AG04450 (cell line): Measurements from ENCODE around the gene SLC36A4. TPM values are rescaled to one million over a fixed set of nuclear protein-coding genes. Genes with fewer than 3 reads are reported as not detected.
"Not testable (repeated sequence)": the region's sequence is repeated elsewhere in the genome, so short reads cannot be mapped to it uniquely, and the experiment has no call there.

Experiments
- CTCF ChIA-PET: fragments of 300-600, 350-600 bp; formaldehyde crosslinking; extraction: SDS; loops from one replicate; lab custom pipeline; 2022; ENCODE audit warnings: antibody characterized with exemption, inconsistent platforms; lab: Charles Lee
- POLR2A ChIA-PET: fragments of 350-600 bp; formaldehyde crosslinking; extraction: SDS; loops from one replicate; lab custom pipeline; 2021; ENCODE audit warnings: antibody characterized with exemption, inconsistent platforms; lab: Yijun Ruan, JAX
- DNase-seq: peaks from one replicate; pipeline ENCODE4 v3.0.0-alpha.2; 2011; ENCODE audit warnings: low read depth, low spot score
- H3K27ac ChIP-seq: one replicate; pipeline ENCODE4 v1.5.1; 2012; ENCODE audit warnings: low read depth, low read length, control low read depth
- H3K27me3 ChIP-seq: one replicate; pipeline ENCODE4 v1.6.0; 2012; ENCODE audit warnings: low read length; ENCODE audit not compliant: control insufficient read depth, insufficient read depth
- H3K4me3 ChIP-seq: 2 replicates; pipeline ENCODE4 v1.5.1; 2011; ENCODE audit warnings: mild to moderate bottlenecking, low read depth, low read length, control low read depth
- H3K9me3 ChIP-seq: 2 replicates; pipeline ENCODE4 v1.5.1; 2012; ENCODE audit warnings: low read length; ENCODE audit not compliant: control insufficient read depth, insufficient read depth
- CTCF ChIP-seq: IDR thresholded peaks from 2 replicates; pipeline ENCODE4 v1.5.1; 2011; ENCODE audit warnings: low read depth, low read length, control low read depth, inconsistent platforms
- polyA plus RNA-seq: library from polyadenylated mRNA; depleted of rRNA; stranded (reverse); fragments of >200 nt; gene quantifications from 2 replicates; pipeline ENCODE4 v1.2.3, GENCODE V29; 2011

SLC36A4 gene
- polyA plus RNA-seq, 1 experiment, result 17.7 TPM

- ChIA-PET POLR2A (no interaction called here), CTCF (no interaction called here)
- no peak for DNase-seq
- no peak for TF ChIP-seq CTCF
- Histone ChIP-seq H3K4me3 (no peak overlapping the region), H3K27ac (no peak overlapping the region), H3K9me3 (no peaks in the 10 kb centered on the region), H3K27me3 (no peaks in the 10 kb centered on the region)
These were observed 79.5 kb downstream of the SLC36A4 start for GRCh38 chr11:93118276-93118675.

- DNase-seq, result no peak
- TF ChIP-seq CTCF, result no peak
- Histone ChIP-seq H3K4me3 (no peak overlapping the region), H3K9me3 (no peaks in the 10 kb centered on the region), H3K27ac (no peak overlapping the region), H3K27me3 (no peaks in the 10 kb centered on the region)
- CTCF ChIA-PET, result no interaction called here
- POLR2A ChIA-PET, result no interaction called here
These were observed 80.2 kb downstream of the SLC36A4 start for GRCh38 chr11:93117565-93117964.

GRCh38 chr11:93116641-93117441 lies 81.0 kb downstream of the SLC36A4 start:
- H3K9me3 ChIP-seq, result no peaks in the 10 kb centered on the region
- no peak for DNase-seq
- POLR2A ChIA-PET, result no interaction called here
- no peaks in the 10 kb centered on the region for H3K27me3 ChIP-seq
- TF ChIP-seq CTCF, result no peak
- H3K27ac ChIP-seq, result no peak overlapping the region
- H3K4me3 ChIP-seq, result no peak overlapping the region
- CTCF ChIA-PET, result no interaction called here

GRCh38 chr11:93114304-93114703 lies 83.5 kb downstream of the SLC36A4 start:
- POLR2A ChIA-PET, result no interaction called here
- TF ChIP-seq CTCF, result no peak

GRCh38 chr11:93113824-93114223 lies 84.0 kb downstream of the SLC36A4 start:
- Histone ChIP-seq H3K27ac (no peak overlapping the region), H3K4me3 (no peak overlapping the region), H3K9me3 (no peaks in the 10 kb centered on the region), H3K27me3 (no peaks in the 10 kb centered on the region)
- ChIA-PET POLR2A (no interaction called here), CTCF (interaction anchor here (0.6 to 1.5 kb wide), 3 partner anchors 10 to 178 kb away, joined by 3 to 4 read pairs (median 3); no protein-coding TSS in a partner anchor)
- TF ChIP-seq CTCF, result no peak; the same call in 1 of the 2 replicates
- no peak for DNase-seq

More at GRCh38 chr11:93114304-93114703, 83.5 kb downstream of the SLC36A4 start:
- no peak for DNase-seq
- no peaks in the 10 kb centered on the region for H3K27me3 ChIP-seq
- CTCF ChIA-PET, result interaction anchor here (0.6 to 1.5 kb wide), 2 partner anchors 25 to 178 kb away, joined by 3 read pairs; no protein-coding TSS in a partner anchor
- H3K9me3 ChIP-seq, result no peaks in the 10 kb centered on the region
- no peak overlapping the region for H3K4me3 ChIP-seq
- H3K27ac ChIP-seq, result no peak overlapping the region

- CTCF ChIA-PET, result interaction anchor here (0.6 to 1.4 kb wide), 3 partner anchors 123 to 273 kb away, joined by 3 read pairs; no protein-coding TSS in a partner anchor
- H3K4me3 ChIP-seq, H3K9me3 ChIP-seq, POLR2A ChIA-PET, DNase-seq, H3K27me3 ChIP-seq, H3K27ac ChIP-seq: not testable (repeated sequence)
These were observed 86.6 kb downstream of the SLC36A4 start for GRCh38 chr11:93111147-93111546.
